Kidney epithelial cell (primary cell): ENCODE measurements around the gene RNF149. TPM values are rescaled to one million over a fixed set of nuclear protein-coding genes. Genes with fewer than 3 reads are reported as not detected.
"Not testable (repeated sequence)": the region's sequence is repeated elsewhere in the genome, so short reads cannot be mapped to it uniquely, and the experiment has no call there.

Experiments
- DNase-seq: peaks from one replicate; pipeline ENCODE4 v3.0.0-alpha.2; 2010; ENCODE audit warnings: low read depth
- H3K27me3 ChIP-seq: 2 replicates; pipeline ENCODE4 v1.6.0; 2011; ENCODE audit warnings: low read length; ENCODE audit not compliant: control insufficient read depth, insufficient read depth
- H3K36me3 ChIP-seq: 2 replicates; pipeline ENCODE4 v1.5.1; 2011; ENCODE audit warnings: low read length; ENCODE audit not compliant: control insufficient read depth, insufficient read depth
- H3K4me3 ChIP-seq: 2 replicates; pipeline ENCODE4 v1.5.1; 2011; ENCODE audit warnings: low read depth, mild to moderate bottlenecking, control low read depth, low read length
- CTCF ChIP-seq: IDR thresholded peaks from 2 replicates; pipeline ENCODE4 v1.5.1; 2011; ENCODE audit warnings: mild to moderate bottlenecking, moderate library complexity, low read length, control low read depth, inconsistent platforms; ENCODE audit not compliant: insufficient read depth, poor library complexity, severe bottlenecking
- total RNA-seq: library from RNA; depleted of rRNA; stranded (reverse); fragments of >200 nt; gene quantifications from 2 replicates; pipeline ENCODE4 v1.2.3, GENCODE V29; 2015

Gene RNF149
- total RNA-seq, 1 donor from 2014 or later: 66.2 TPM

GRCh38 chr2:101241158-101241557 is 67.3 kb downstream of the RNF149 start:
- DNase-seq: no peak
- no peak overlapping the region for H3K4me3 ChIP-seq
- TF ChIP-seq CTCF: no peak
- no peaks in the 10 kb centered on the region for H3K27me3 ChIP-seq
- no peaks in the 10 kb centered on the region for H3K36me3 ChIP-seq

- not testable (repeated sequence) for H3K4me3 ChIP-seq, H3K36me3 ChIP-seq, H3K27me3 ChIP-seq, DNase-seq
- TF ChIP-seq CTCF: peak; percentile 52
These were observed 67.8 kb downstream of the RNF149 start for GRCh38 chr2:101240694-101241093.

GRCh38 chr2:101239760-101240118 is 68.8 kb downstream of the RNF149 start:
- H3K36me3 ChIP-seq, H3K27me3 ChIP-seq, H3K4me3 ChIP-seq, DNase-seq: not testable (repeated sequence)

GRCh38 chr2:101238930-101239759 is 69.4 kb downstream of the RNF149 start:
- H3K27me3 ChIP-seq: no peaks in the 10 kb centered on the region
- no peak overlapping the region for H3K4me3 ChIP-seq
- TF ChIP-seq CTCF: no peak
- no peaks in the 10 kb centered on the region for H3K36me3 ChIP-seq
- DNase-seq: peak; percentile 79

- not testable (repeated sequence) for H3K4me3 ChIP-seq, DNase-seq, H3K27me3 ChIP-seq, H3K36me3 ChIP-seq
These were observed 70.6 kb downstream of the RNF149 start for GRCh38 chr2:101237944-101238343.

GRCh38 chr2:101235956-101236355 is 72.5 kb downstream of the RNF149 start:
- not testable (repeated sequence) for DNase-seq, H3K4me3 ChIP-seq, H3K27me3 ChIP-seq, H3K36me3 ChIP-seq

- no peak for DNase-seq
- H3K27me3 ChIP-seq: no peaks in the 10 kb centered on the region
- TF ChIP-seq CTCF: no peak
- H3K36me3 ChIP-seq: no peaks in the 10 kb centered on the region
- H3K4me3 ChIP-seq: no peak overlapping the region
These were observed 74.1 kb downstream of the RNF149 start for GRCh38 chr2:101234169-101234938.
